Eye (tissue), 1 donor: ENCODE data around the gene CAP2.
"Not testable (repeated sequence)": the region's sequence is repeated elsewhere in the genome, so short reads cannot be mapped to it uniquely, and the experiment has no call there.

Experiments
- DNase-seq: peaks from one replicate; pipeline ENCODE4 v3.0.0-alpha.2; 2015

CAP2 gene

GRCh38 chr6:17585766-17586490 lies 192.5 kb downstream of the CAP2 start:
- DNase-seq = no peak

GRCh38 chr6:17586623-17587022 lies 193.2 kb downstream of the CAP2 start:
- not testable (repeated sequence) for DNase-seq

- no peak for DNase-seq
These were observed 194.6 kb downstream of the CAP2 start for GRCh38 chr6:17588011-17588410.

GRCh38 chr6:17589406-17590096 lies 196.2 kb downstream of the CAP2 start:
- peak; percentile 78 for DNase-seq

- no peak for DNase-seq
These were observed 197.9 kb downstream of the CAP2 start for GRCh38 chr6:17591287-17591686.

GRCh38 chr6:17593246-17593645 lies 199.9 kb downstream of the CAP2 start:
- no peak for DNase-seq

GRCh38 chr6:17596085-17596484 lies 202.7 kb downstream of the CAP2 start:
- DNase-seq = no peak

- peak; percentile 97 for DNase-seq
These were observed 206.6 kb downstream of the CAP2 start, which contains the start of gene FAM8A1 for GRCh38 chr6:17599877-17600526. Gene FAM8A1 (plus strand): TSS chr6:17600302. CDS start chr6:17600410, 108 bp downstream.

- no peak for DNase-seq
These were observed 207.4 kb downstream of the CAP2 start for GRCh38 chr6:17600527-17601385.

GRCh38 chr6:17601386-17601703 lies 207.9 kb downstream of the CAP2 start:
- no peak for DNase-seq

- no peak for DNase-seq
These were observed 209.5 kb downstream of the CAP2 start for GRCh38 chr6:17602888-17603287.

- no peak for DNase-seq
These were observed 213.2 kb downstream of the CAP2 start for GRCh38 chr6:17606606-17607005.
